ENCODE results near the gene PTPRG. TPM values are rescaled to one million over a fixed set of nuclear protein-coding genes. Genes with fewer than 3 reads are reported as not detected.

The PTPRG gene
- total RNA-seq, 1 donor from 2014 or later, result 25.2 TPM

DNA sequence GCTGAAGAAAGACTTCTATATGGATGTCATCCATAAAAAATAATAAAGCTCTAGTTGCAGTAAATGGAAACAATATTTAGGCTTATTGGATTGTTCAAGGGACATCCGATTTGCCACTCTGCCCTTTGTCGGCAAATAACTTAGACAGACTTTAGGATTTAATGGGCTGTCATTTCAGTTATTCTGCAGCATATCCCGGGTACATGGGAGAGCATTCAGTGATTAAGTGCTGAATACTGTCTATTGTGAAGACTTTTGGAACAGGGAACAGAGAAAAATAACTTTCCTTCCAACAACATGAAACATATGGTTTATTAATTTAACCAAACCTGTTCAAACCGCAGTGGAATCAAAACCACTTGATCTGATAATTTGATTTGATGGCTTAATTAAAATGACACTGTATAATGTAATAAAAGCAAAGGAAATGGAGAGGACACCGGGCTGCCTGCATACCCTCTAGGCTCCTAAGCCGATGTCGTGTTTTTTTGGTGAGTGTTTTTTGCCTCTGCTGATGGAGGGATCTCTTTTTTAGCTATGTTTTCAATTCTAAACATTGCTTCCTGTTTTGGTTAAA lies 612.7 kb downstream of the PTPRG start:
- Histone ChIP-seq H3K4me3 (ENCODE audit: low read depth, low read length) (no peak overlapping the region), H3K36me3 (ENCODE audit: control insufficient read depth, insufficient read depth, low read length) (no peaks in the 10 kb centered on the region), H3K27me3 (ENCODE audit: control insufficient read depth, insufficient read depth, low read length) (no peaks in the 10 kb centered on the region)
- TF ChIP-seq, protein P1, sequence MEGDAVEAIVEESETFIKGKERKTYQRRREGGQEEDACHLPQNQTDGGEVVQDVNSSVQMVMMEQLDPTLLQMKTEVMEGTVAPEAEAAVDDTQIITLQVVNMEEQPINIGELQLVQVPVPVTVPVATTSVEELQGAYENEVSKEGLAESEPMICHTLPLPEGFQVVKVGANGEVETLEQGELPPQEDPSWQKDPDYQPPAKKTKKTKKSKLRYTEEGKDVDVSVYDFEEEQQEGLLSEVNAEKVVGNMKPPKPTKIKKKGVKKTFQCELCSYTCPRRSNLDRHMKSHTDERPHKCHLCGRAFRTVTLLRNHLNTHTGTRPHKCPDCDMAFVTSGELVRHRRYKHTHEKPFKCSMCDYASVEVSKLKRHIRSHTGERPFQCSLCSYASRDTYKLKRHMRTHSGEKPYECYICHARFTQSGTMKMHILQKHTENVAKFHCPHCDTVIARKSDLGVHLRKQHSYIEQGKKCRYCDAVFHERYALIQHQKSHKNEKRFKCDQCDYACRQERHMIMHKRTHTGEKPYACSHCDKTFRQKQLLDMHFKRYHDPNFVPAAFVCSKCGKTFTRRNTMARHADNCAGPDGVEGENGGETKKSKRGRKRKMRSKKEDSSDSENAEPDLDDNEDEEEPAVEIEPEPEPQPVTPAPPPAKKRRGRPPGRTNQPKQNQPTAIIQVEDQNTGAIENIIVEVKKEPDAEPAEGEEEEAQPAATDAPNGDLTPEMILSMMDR (IDR thresholded peaks at IDR 0.05; ENCODE audit: insufficient read depth, low read length, poor library complexity, severe bottlenecking), result no peak
- no peak for DNase-seq (ENCODE audit: low read depth)

DNA sequence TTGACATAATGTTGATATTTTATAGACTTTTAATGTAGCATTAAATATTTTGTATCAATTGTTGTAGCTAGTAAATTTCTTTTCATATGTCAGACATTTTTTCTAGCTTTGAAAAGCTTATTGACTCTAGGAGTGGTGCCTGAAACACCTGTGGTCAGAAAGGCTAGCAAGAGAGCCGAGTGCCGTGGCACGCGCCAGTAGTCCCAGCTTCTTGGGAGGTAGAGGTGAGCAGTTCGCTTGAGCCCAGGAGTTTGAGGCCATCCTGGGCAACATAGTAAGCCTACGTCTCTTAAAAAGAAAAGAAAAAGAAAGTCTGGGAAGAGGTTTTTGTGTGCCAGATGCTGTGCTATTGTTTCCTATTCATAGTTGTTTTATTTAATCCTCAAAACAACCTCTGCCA lies 613.8 kb downstream of the PTPRG start:
- Histone ChIP-seq H3K27me3 (ENCODE audit: control insufficient read depth, insufficient read depth, low read length) (no peaks in the 10 kb centered on the region), H3K4me3 (ENCODE audit: low read depth, low read length) (no peak overlapping the region), H3K36me3 (ENCODE audit: control insufficient read depth, insufficient read depth, low read length) (no peaks in the 10 kb centered on the region)
- TF ChIP-seq, protein P1 (IDR thresholded peaks at IDR 0.05; ENCODE audit: insufficient read depth, low read length, poor library complexity, severe bottlenecking), result no peak
- no peak for DNase-seq (ENCODE audit: low read depth)

DNA sequence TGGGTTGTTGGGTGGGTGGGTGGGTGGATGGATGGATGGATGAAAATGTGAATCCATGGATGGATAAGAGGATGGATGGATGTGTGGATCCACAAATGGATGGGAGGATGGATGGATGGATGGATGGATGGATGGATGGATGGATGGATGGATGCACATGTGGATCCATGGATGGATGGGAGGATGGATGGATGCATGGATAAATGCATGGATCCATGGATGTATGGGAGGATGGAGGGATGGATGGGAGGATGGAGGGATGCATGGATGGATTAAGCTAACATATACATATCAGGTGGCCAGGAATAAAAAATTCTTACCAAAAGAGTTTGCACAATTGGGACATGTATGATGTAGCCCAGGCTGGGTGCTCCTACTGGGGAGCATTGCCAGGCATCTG lies 616.7 kb downstream of the PTPRG start:
- H3K36me3 ChIP-seq (ENCODE audit: control insufficient read depth, insufficient read depth, low read length), result no peaks in the 10 kb centered on the region
- no peaks in the 10 kb centered on the region for H3K27me3 ChIP-seq (ENCODE audit: control insufficient read depth, insufficient read depth, low read length)
- no peak overlapping the region for H3K4me3 ChIP-seq (ENCODE audit: low read depth, low read length)
- no peak for DNase-seq (ENCODE audit: low read depth)
- TF ChIP-seq, protein P1 (IDR thresholded peaks at IDR 0.05; ENCODE audit: insufficient read depth, low read length, poor library complexity, severe bottlenecking), result no peak

DNA sequence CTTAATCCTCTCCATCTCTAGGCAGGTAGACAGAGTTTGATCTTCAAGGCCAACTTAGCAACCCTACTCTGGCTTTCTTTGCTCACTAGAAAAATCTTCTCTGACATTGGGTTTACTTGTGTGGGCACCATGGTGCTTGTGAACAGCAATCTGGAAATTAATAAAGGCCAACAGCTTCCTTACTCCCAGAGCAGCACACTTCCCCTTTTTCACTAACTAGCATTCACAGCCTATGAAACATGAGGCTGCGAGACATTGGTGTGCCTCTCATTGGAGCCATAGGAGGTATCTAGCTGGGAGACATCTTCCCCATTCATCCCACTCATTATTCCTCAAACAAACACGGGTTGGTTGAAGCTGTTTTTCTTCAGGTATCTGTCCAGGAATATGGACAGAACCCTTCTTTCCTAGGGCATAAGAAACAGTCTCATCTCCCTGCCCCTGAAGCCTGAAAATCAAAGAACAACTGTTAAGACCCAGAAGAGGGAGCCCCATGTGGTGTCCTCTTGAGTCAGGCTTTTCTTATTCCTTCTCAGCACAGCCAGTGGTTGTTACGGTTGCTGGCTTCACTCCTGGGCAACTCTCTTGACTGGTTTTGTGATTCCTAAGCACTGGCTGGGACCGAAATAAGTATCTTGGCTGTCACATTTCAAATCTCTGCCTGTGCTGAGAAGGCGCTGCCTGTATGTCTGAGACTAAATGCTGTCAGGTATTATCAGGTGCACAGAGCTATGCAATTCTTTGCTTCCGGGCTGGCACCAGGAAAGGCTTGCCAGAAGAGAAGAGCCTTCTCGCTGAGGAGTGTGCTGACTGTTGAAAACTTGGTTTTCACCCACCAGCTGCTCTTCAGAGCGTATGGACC lies 617.6 kb downstream of the PTPRG start:
- DNase-seq (ENCODE audit: low read depth), result no peak
- no peaks in the 10 kb centered on the region for H3K36me3 ChIP-seq (ENCODE audit: control insufficient read depth, insufficient read depth, low read length)
- no peaks in the 10 kb centered on the region for H3K27me3 ChIP-seq (ENCODE audit: control insufficient read depth, insufficient read depth, low read length)
- H3K4me3 ChIP-seq (ENCODE audit: low read depth, low read length), result no peak overlapping the region
- TF ChIP-seq, protein P1 (IDR thresholded peaks at IDR 0.05; ENCODE audit: insufficient read depth, low read length, poor library complexity, severe bottlenecking), result no peak

DNA sequence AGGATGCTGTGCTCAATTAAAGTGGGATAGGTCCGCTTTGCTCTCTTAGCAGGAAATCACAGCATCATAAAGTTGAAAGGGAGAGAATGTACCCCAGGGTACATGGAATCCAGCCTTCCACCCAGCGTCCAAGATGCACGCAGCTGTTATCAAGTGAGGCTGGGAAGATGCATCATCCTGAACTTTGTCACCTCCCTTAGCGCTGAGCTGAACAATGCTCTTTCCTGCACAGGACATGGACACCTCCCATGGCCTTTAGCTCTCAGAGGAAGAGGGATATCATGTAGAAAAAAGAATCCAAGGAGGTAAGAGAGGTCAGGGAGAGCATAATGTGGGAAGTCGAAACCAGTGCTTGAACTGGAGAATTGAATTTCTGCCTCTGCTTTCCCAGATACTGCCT lies 619.1 kb downstream of the PTPRG start:
- TF ChIP-seq, protein P1 (IDR thresholded peaks at IDR 0.05; ENCODE audit: insufficient read depth, low read length, poor library complexity, severe bottlenecking), result no peak

More for the DNA sequence above, 619.1 kb downstream of the PTPRG start:
- no peaks in the 10 kb centered on the region for H3K27me3 ChIP-seq (ENCODE audit: control insufficient read depth, insufficient read depth, low read length)
- H3K36me3 ChIP-seq (ENCODE audit: control insufficient read depth, insufficient read depth, low read length), result no peaks in the 10 kb centered on the region
- no peak overlapping the region for H3K4me3 ChIP-seq (ENCODE audit: low read depth, low read length)
- no peak for DNase-seq (ENCODE audit: low read depth)
